CD14-positive monocyte (primary cell): ENCODE data around the gene PHGDH. TPM values are rescaled to one million over a fixed set of nuclear protein-coding genes. Genes with fewer than 3 reads are reported as not detected.
A peak's percentile ranks its signal among the peaks of the same experiment; 100 is the strongest.
"Not testable (repeated sequence)": the region's sequence is repeated elsewhere in the genome, so short reads cannot be mapped to it uniquely, and the experiment has no call there.

Source experiments
- DNase-seq, 3 donors: peaks; one replicate each; pipeline ENCODE4 v3.0.0-alpha.2; 2011 to 2022
- H2AFZ ChIP-seq: 2 replicates; pipeline ENCODE4 v1.6.0; 2012; ENCODE audit warnings: mild to moderate bottlenecking, low read depth, low read length, inconsistent platforms; ENCODE audit not compliant: insufficient read depth, poor library complexity, severe bottlenecking
- H3K27ac ChIP-seq, 2 donors: 1 replicate in 1 of 2; 2 replicates in 1 of 2; pipeline ENCODE4 v1.5.1; 2012 to 2013; ENCODE audit warnings: low read length in 2 of 2, control low read depth in 1 of 2, inconsistent platforms in 1 of 2, low read depth in 1 of 2, mild to moderate bottlenecking in 1 of 2
- H3K27me3 ChIP-seq, 2 donors: one replicate each; pipeline versions ENCODE4 v1.6.0 to v1.6.1; 2011 to 2013; ENCODE audit warnings: low read length in 2 of 2; ENCODE audit not compliant: control insufficient read depth in 2 of 2, insufficient read depth in 2 of 2
- H3K36me3 ChIP-seq, 2 donors: replicated peaks in 1 of 2; 1 replicate in 1 of 2; 2 replicates in 1 of 2; pipeline versions ENCODE4 v1.5.1 to v1.6.1; 2012 to 2013; ENCODE audit warnings: low read length in 2 of 2, control low read depth in 1 of 2, inconsistent platforms in 1 of 2, mild to moderate bottlenecking in 1 of 2; ENCODE audit not compliant: insufficient read depth in 2 of 2, control insufficient read depth in 1 of 2
- H3K4me1 ChIP-seq, 2 donors: 1 replicate in 1 of 2; 2 replicates in 1 of 2; pipeline versions ENCODE4 v1.5.1 to v1.6.1; 2012 to 2013; ENCODE audit warnings: low read length in 2 of 2, control low read depth in 1 of 2, inconsistent platforms in 1 of 2, mild to moderate bottlenecking in 1 of 2, moderate library complexity in 1 of 2; ENCODE audit not compliant: insufficient read depth in 2 of 2, control insufficient read depth in 1 of 2
- H3K4me2 ChIP-seq: replicated peaks from 2 replicates; pipeline ENCODE3; 2012; ENCODE audit warnings: low read length, moderate library complexity, mild to moderate bottlenecking; ENCODE audit not compliant: poor library complexity, severe bottlenecking; ENCODE audit errors: extremely low read depth
- H3K4me3 ChIP-seq, 3 experiments: fragments of 200-600 bp in 1 of 3; sonication (generic) in 1 of 3; replicated peaks in 1 of 3; 1 replicate in 2 of 3; 2 replicates in 1 of 3; pipeline ENCODE4 v1.5.1; 2011 to 2013; ENCODE audit warnings: low read length in 3 of 3, mild to moderate bottlenecking in 3 of 3, control low read depth in 2 of 3, low read depth in 2 of 3, inconsistent platforms in 1 of 3, moderate library complexity in 1 of 3
- H3K79me2 ChIP-seq: 2 replicates; pipeline ENCODE4 v1.6.0; 2012; ENCODE audit warnings: mild to moderate bottlenecking, control low read depth, inconsistent platforms, low read length, moderate library complexity; ENCODE audit not compliant: insufficient read depth
- H3K9ac ChIP-seq: 2 replicates; pipeline ENCODE4 v1.6.0; 2017; ENCODE audit warnings: low read length, mild to moderate bottlenecking; ENCODE audit not compliant: insufficient read depth, poor library complexity, severe bottlenecking
- H3K9me3 ChIP-seq, 2 donors: replicated peaks in 1 of 2; 1 replicate in 1 of 2; 2 replicates in 1 of 2; pipeline versions ENCODE4 v1.5.1 to v1.6.1; 2012 to 2013; ENCODE audit warnings: low read length in 2 of 2, control low read depth in 1 of 2; ENCODE audit not compliant: control insufficient read depth in 1 of 2, insufficient read depth in 1 of 2
- H4K20me1 ChIP-seq: 2 replicates; pipeline ENCODE4 v1.6.0; 2012; ENCODE audit warnings: mild to moderate bottlenecking, low read length, control low read depth, moderate library complexity; ENCODE audit not compliant: insufficient read depth
- H3K27ac Mint-ChIP-seq, 7 donors: one replicate each; pipeline ENCODE4 v1.8.0; 2020; ENCODE audit warnings: mild to moderate bottlenecking in 7 of 7, mixed read lengths in 7 of 7, moderate library complexity in 6 of 7, inconsistent platforms in 2 of 7
- H3K27me3 Mint-ChIP-seq, 3 donors: one replicate each; pipeline ENCODE4 v1.8.0; 2021 to 2022; ENCODE audit warnings: low read depth in 3 of 3, mild to moderate bottlenecking in 3 of 3, mixed read lengths in 3 of 3, moderate library complexity in 3 of 3, inconsistent platforms in 1 of 3
- H3K36me3 Mint-ChIP-seq, 2 donors: one replicate each; pipeline ENCODE4 v1.8.0; 2020; ENCODE audit warnings: mixed read lengths in 2 of 2, inconsistent platforms in 1 of 2, mild to moderate bottlenecking in 1 of 2
- H3K4me1 Mint-ChIP-seq: one replicate; pipeline ENCODE4 v1.8.0; 2020; ENCODE audit warnings: mild to moderate bottlenecking, mixed read lengths
- H3K4me3 Mint-ChIP-seq, 2 donors: one replicate each; pipeline ENCODE4 v1.8.0; 2020; ENCODE audit warnings: mild to moderate bottlenecking in 2 of 2, mixed read lengths in 2 of 2, moderate library complexity in 1 of 2
- H3K9me3 Mint-ChIP-seq, 7 donors: one replicate each; pipeline ENCODE4 v1.8.0; 2020 to 2022; ENCODE audit warnings: mixed read lengths in 7 of 7, mild to moderate bottlenecking in 6 of 7, moderate library complexity in 6 of 7, inconsistent platforms in 2 of 7
- WGBS: methylation state at CpG from one replicate; pipeline ENCODE4 v1.1.5; 2013; ENCODE audit warnings: missing lambda C conversion rate; ENCODE audit not compliant: insufficient coverage; 5-methylcytosine and 5-hydroxymethylcytosine counted together
- intact Hi-C, 2 donors: fragments of 100-400 bp; cut with micrococcal nuclease; formaldehyde crosslinking; loops; one replicate each; pipeline versions ENCODE4 v1.15.0 to v1.15.1; 2023
- polyA plus RNA-seq, 3 donors: library from polyadenylated mRNA; depleted of rRNA in 1 of 3; unstranded in 2 of 3; stranded (reverse) in 1 of 3; fragments of 300-500 nt in 2 of 3; fragments of >200 nt in 1 of 3; fragmentation: Illumina TruSeq in 2 of 3; gene quantifications; 1 replicate in 2 of 3; 2 replicates in 1 of 3; pipeline ENCODE4 v1.2.3, GENCODE V29; 2012 to 2021
- TF ChIP-seq, protein P1 (sequence below): fragments of 200-600 bp; IDR thresholded peaks from one replicate; pipeline ENCODE4 v1.8.0; 2022; ENCODE audit warnings: antibody characterized with exemption, mild to moderate bottlenecking

Gene PHGDH
- polyA plus RNA-seq, 3 donors, result 0.09 to 0.44 (median 0.20) TPM

DNA sequence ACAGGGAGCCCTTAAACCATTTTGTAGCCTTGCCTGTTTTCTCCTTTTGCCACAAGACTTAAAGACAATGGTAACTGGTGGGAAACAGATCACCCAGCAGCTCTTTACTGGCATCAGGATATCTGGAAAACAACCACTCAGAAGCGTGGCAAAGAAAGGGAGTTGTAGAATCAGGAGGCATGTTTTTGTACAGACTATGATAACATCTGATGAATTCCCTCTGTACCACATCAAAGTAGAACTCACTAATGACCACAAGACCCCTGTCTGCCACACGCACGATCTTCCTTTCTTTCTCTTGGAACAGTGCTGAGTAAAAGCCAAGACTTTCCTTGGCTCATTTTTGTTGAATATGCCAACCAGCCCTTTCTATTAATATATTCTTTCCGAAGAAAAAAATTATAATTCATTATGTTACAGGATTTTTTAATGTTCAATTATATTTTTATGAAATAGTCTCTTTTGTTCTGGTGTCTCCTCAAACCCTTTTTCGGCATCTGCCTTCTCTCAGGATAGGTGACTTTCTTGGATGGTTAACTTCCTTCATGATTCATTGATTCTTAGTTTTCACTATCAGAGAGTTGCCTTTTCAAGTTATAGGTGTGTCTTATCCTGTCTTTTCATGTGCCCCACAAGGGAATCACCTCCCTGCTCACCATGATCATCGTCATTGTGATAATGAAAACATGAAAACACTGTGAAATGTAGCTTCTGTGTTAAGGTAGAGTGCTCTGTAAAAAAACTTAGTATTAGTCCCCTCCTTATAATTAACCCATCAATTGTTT lies 7.9 kb upstream of the PHGDH start:
- no CpG with 5 or more reads among the region's 6 CpGs for WGBS
- Histone ChIP-seq H3K27me3 (no peaks in the 10 kb centered on the region), H3K9ac (no peak overlapping the region), H3K4me1 (no peaks in the 10 kb centered on the region), H3K27ac (no peak overlapping the region), H3K36me3 (no peaks in the 10 kb centered on the region), H3K4me3 (no peak overlapping the region), H2AFZ (no peak overlapping the region), H4K20me1 (no peaks in the 10 kb centered on the region), H3K9me3 (peaks cover 9 to 24% of the 10 kb centered on the region in 2 donors), H3K79me2 (no peaks in the 10 kb centered on the region), H3K4me2 (no peak overlapping the region)
- H3K36me3 Mint-ChIP-seq, result peaks cover 0 to 2% of the 10 kb centered on the region in 2 donors
- peaks cover 0 to 5% (median 4%) of the 10 kb centered on the region in 3 donors for H3K27me3 Mint-ChIP-seq
- H3K4me1 Mint-ChIP-seq, result peaks cover 9% of the 10 kb centered on the region
- intact Hi-C loops, result no loop called here
- H3K9me3 Mint-ChIP-seq, result peaks cover 22 to 29% (median 25%) of the 10 kb centered on the region in 7 donors
- TF ChIP-seq, protein P1, sequence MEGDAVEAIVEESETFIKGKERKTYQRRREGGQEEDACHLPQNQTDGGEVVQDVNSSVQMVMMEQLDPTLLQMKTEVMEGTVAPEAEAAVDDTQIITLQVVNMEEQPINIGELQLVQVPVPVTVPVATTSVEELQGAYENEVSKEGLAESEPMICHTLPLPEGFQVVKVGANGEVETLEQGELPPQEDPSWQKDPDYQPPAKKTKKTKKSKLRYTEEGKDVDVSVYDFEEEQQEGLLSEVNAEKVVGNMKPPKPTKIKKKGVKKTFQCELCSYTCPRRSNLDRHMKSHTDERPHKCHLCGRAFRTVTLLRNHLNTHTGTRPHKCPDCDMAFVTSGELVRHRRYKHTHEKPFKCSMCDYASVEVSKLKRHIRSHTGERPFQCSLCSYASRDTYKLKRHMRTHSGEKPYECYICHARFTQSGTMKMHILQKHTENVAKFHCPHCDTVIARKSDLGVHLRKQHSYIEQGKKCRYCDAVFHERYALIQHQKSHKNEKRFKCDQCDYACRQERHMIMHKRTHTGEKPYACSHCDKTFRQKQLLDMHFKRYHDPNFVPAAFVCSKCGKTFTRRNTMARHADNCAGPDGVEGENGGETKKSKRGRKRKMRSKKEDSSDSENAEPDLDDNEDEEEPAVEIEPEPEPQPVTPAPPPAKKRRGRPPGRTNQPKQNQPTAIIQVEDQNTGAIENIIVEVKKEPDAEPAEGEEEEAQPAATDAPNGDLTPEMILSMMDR, result no peak
- no peak for DNase-seq
- H3K27ac Mint-ChIP-seq, result no peak overlapping the region
- no peak overlapping the region for H3K4me3 Mint-ChIP-seq

DNA sequence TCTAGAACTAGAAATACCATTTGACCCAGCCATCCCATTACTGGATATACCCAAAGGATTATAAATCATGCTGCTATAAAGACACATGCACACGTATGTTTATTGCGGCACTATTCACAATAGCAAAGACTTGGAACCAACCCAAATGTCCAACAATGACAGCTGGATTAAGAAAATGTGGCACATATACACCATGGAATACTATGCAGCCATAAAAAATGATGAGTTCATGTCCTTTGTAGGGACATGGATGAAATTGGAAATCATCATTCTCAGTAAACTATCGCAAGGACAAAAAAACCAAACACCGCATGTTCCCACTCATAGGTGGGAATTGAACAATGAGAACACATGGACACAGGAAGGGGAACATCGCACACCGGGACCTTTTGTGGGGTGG lies 5.1 kb upstream of the PHGDH start:
- H2AFZ ChIP-seq, H3K27me3 Mint-ChIP-seq, H3K27me3 ChIP-seq, intact Hi-C loops, H3K36me3 ChIP-seq, H3K4me1 ChIP-seq, H4K20me1 ChIP-seq, H3K4me2 ChIP-seq, H3K4me3 ChIP-seq, H3K36me3 Mint-ChIP-seq, H3K9me3 ChIP-seq, H3K27ac ChIP-seq, H3K4me3 Mint-ChIP-seq, DNase-seq, H3K79me2 ChIP-seq, H3K27ac Mint-ChIP-seq, H3K9ac ChIP-seq: not testable (repeated sequence)
- no CpG with 5 or more reads among the region's 6 CpGs for WGBS
- Mint-ChIP-seq H3K9me3 (peaks cover 8 to 15% (median 12%) of the 10 kb centered on the region in 7 donors), H3K4me1 (peaks cover 22% of the 10 kb centered on the region)

DNA sequence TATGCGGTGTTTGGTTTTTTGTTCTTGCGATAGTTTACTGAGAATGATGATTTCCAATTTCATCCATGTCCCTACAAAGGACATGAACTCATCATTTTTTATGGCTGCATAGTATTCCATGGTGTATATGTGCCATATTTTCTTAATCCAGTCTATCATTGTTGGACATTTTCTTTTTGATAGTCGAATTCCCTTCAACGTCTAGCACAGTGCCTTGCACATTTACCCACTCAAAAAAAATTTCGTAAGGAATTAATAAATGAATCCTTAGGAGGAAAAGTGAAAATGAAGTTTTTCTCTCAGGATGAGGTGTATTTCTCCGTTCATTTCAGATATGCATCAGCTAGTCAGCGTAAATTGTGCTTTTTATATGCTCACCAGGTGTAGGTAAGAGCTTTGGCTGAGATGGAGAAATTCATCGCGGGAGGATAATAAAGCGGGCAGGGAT lies 354 bp upstream of the PHGDH start:
- Mint-ChIP-seq H3K4me3 (peak overlapping the region; percentile 92 to 97), H3K27me3 (peaks cover 2 to 17% (median 12%) of the 10 kb centered on the region in 3 donors), H3K27ac (peak overlapping the region in 1 of 7 donors; percentile 75), H3K4me1 (peaks cover 50% of the 10 kb centered on the region)
- WGBS, result 10% methylated on average over 5 of the region's 10 CpGs
- Histone ChIP-seq H3K4me2 (peak overlapping the region; percentile 100), H3K4me1 (peaks cover 15 to 18% of the 10 kb centered on the region in 2 donors), H3K4me3 (peak overlapping the region; percentile 60 to 93 (median 63)), H2AFZ (peak overlapping the region; percentile 90), H3K79me2 (peaks cover 26% of the 10 kb centered on the region)
- H3K9me3 ChIP-seq, intact Hi-C loops, DNase-seq, H3K36me3 ChIP-seq, H3K36me3 Mint-ChIP-seq, H3K27ac ChIP-seq, H3K9ac ChIP-seq, H3K27me3 ChIP-seq, H3K9me3 Mint-ChIP-seq, H4K20me1 ChIP-seq: not testable (repeated sequence)
